ENCODE data around the gene ZFYVE16. TPM values are rescaled to one million over a fixed set of nuclear protein-coding genes. Genes with fewer than 3 reads are reported as not detected.
A peak's percentile ranks its signal among the peaks of the same experiment; 100 is the strongest.
"Not testable (repeated sequence)": the region's sequence is repeated elsewhere in the genome, so short reads cannot be mapped to it uniquely, and the experiment has no call there.

The ZFYVE16 gene
- total RNA-seq, 4 donors from 2014 or later, result 12.4 to 45.7 (median 23.3) TPM

DNA sequence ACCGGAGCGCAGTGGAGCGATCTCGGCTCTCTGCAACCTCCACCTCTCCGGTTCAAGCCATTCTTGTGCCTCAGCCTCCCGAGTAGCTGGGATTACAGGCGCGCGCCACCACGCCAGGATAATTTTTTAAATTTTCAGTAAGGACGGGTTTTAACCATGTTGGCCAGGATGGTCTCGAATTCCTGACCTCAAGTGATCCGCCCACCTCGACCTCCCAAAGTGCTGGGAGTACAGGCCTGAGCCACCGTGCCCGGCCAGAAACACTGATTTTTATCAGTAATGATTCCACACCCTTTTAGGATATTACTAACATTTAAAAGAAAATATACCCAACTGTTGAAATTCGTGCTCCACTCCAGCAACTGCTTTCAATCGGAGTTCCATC, 79.6 kb downstream of the ZFYVE16 start:
- no peak for TF ChIP-seq EP300 (IDR thresholded peaks at IDR 0.05)
- TF ChIP-seq, protein P1, sequence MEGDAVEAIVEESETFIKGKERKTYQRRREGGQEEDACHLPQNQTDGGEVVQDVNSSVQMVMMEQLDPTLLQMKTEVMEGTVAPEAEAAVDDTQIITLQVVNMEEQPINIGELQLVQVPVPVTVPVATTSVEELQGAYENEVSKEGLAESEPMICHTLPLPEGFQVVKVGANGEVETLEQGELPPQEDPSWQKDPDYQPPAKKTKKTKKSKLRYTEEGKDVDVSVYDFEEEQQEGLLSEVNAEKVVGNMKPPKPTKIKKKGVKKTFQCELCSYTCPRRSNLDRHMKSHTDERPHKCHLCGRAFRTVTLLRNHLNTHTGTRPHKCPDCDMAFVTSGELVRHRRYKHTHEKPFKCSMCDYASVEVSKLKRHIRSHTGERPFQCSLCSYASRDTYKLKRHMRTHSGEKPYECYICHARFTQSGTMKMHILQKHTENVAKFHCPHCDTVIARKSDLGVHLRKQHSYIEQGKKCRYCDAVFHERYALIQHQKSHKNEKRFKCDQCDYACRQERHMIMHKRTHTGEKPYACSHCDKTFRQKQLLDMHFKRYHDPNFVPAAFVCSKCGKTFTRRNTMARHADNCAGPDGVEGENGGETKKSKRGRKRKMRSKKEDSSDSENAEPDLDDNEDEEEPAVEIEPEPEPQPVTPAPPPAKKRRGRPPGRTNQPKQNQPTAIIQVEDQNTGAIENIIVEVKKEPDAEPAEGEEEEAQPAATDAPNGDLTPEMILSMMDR (IDR thresholded peaks at IDR 0.05), result no peak
- TF ChIP-seq POLR2AphosphoS5 (IDR thresholded peaks at IDR 0.05), result no peak
- no peak for TF ChIP-seq POLR2A (IDR thresholded peaks at IDR 0.05)
- Histone ChIP-seq H3K4me3 (peak overlapping the region; percentile 73), H3K9me3 (peaks cover 4% of the 10 kb centered on the region), H3K36me3 (no peaks in the 10 kb centered on the region), H3K4me1 (peaks cover 13% of the 10 kb centered on the region), H3K27ac (peak overlapping the region; percentile 81), H3K27me3 (no peaks in the 10 kb centered on the region)
- no peak for DNase-seq (ENCODE audit: low spot score in 2 of 2)
- 58% methylated on average over 18 of the region's 18 CpGs for WGBS

DNA sequence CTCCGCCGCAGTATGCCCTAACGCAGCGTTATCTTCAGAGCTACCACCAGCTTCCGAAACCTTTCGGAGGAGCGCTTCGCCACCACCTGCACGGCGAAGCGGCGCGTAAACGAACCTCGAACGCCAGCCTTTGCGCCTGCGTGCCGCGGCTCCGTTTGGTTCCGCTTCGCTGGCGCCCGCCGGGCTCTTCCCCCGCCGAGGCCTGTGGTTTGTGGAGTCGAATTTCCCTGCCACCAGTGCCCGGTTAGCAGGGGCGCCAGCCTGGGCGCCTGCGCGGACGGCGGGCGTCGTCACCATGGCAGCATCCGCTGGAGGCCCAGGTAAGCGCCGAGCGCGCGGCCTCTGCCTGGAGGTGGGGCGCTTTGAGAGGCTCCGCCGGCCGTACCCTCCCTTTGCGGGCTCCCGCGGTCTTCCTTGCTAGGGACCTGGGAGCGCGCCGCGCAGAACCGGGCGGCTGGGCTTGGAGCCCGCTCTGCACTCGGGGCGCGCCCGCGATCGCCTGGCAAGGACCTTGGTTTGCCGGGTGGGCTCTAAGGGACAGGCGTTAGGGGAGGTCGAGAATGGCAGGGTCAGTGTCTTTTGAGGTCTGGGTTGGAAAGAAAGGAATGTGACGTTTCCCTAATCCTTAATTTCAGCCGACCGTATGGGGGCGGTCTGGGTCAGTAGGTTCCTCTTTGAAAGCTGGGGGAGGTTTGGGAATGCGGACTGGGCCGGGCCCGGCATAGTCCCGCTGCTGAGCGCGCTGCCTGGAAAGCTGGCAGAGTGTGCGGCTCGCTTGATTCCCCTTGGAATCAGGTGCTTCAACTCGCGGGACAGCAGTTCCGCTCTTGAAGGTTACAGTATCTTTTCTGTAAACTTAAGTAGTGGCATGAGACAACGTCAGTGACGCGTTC, 80.2 kb downstream of the ZFYVE16 start, which contains the start of gene FAM151B:
FAM151B (plus strand) TSS at position 272 of the 893 bp plus-strand sequence; CDS start at position 296, 24 bp downstream.
- 1% methylated on average over 44 of the region's 85 CpGs for WGBS
- H3K27me3 ChIP-seq, result no peaks in the 10 kb centered on the region
- H3K36me3 ChIP-seq, result no peaks in the 10 kb centered on the region
- H3K4me3 ChIP-seq, result peak within 1 kb of the TSS; percentile 73
- H3K9me3 ChIP-seq, result no peaks in the 10 kb centered on the region
- peaks cover 13% of the 10 kb centered on the region for H3K4me1 ChIP-seq
- DNase-seq (ENCODE audit: low spot score in 2 of 2), result peak; percentile 80 to 87
- TF ChIP-seq EP300 (IDR thresholded peaks at IDR 0.05), result no peak
- TF ChIP-seq, protein P1 (IDR thresholded peaks at IDR 0.05), result no peak
- H3K27ac ChIP-seq, result peak within 1 kb of the TSS; percentile 81

GRCh38 chr5:80491296-80491695, 83.4 kb downstream of the ZFYVE16 start:
- Histone ChIP-seq H3K36me3 (no peaks in the 10 kb centered on the region), H3K27me3 (no peaks in the 10 kb centered on the region), H3K9me3 (no peaks in the 10 kb centered on the region), H3K27ac (no peak overlapping the region), H3K4me1 (peaks cover 13% of the 10 kb centered on the region), H3K4me3 (no peak overlapping the region)
- TF ChIP-seq POLR2A (IDR thresholded peaks at IDR 0.05) (no peak), EP300 (IDR thresholded peaks at IDR 0.05) (no peak), POLR2AphosphoS5 (IDR thresholded peaks at IDR 0.05) (no peak)
- TF ChIP-seq, protein P1 (IDR thresholded peaks at IDR 0.05), result no peak
- whole genome bisulfite sequencing, result 97% methylated on average over 3 of the region's 3 CpGs
- no peak for DNase-seq (ENCODE audit: low spot score in 2 of 2)

DNA sequence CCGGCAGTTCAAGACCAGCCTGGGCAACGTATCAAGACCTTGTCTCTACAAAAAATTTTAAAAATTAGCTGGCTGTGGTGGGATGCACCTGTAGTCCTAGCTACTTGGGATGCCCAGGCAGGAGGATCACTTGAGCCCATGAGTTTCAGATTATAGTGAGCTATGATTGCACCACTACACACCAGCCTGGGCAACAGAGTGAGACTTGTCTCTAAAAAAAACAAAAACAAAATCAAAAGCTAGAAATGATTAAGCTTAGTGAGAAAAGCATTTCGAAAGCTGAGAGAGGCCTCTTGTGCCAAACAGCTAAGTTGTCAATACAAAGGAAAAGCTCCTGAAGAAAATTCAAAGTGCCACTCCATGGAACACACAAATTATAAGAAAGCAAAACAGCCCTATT, 84.9 kb downstream of the ZFYVE16 start:
- no peaks in the 10 kb centered on the region for H3K9me3 ChIP-seq
- H3K4me3 ChIP-seq, result no peak overlapping the region
- H3K27ac ChIP-seq, result no peak overlapping the region
- peaks cover 4% of the 10 kb centered on the region for H3K4me1 ChIP-seq
- WGBS, result 85% methylated on average over 3 of the region's 3 CpGs
- H3K36me3 ChIP-seq, result no peaks in the 10 kb centered on the region
- TF ChIP-seq POLR2A (IDR thresholded peaks at IDR 0.05), result no peak
- TF ChIP-seq, protein P1 (IDR thresholded peaks at IDR 0.05), result no peak
- TF ChIP-seq POLR2AphosphoS5 (IDR thresholded peaks at IDR 0.05), result no peak
- no peak for TF ChIP-seq EP300 (IDR thresholded peaks at IDR 0.05)
- H3K27me3 ChIP-seq, result no peaks in the 10 kb centered on the region
- no peak for DNase-seq (ENCODE audit: low spot score in 2 of 2)

DNA sequence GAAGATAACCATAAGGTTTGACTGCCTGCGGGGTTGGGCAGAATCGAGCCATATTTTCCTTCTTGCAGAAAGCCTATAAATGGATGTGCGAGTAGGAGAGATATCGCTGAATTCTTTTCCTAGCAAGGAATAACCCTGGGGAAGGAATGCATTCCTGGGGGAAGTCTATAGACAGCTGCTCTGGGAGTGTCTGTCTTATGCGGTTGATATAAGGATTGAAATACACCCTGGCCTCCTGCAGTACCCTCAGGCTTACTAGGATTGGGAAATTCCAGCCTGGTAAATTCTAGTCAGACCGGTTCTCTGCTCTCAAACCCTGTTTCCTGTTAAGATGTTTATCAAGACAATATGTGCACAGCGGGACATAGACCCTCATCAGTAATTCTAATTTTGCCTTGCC, 85.6 kb downstream of the ZFYVE16 start:
- not testable (repeated sequence) for DNase-seq (ENCODE audit: low spot score in 2 of 2); H3K27me3 ChIP-seq; H3K4me3 ChIP-seq; H3K27ac ChIP-seq; H3K36me3 ChIP-seq; H3K4me1 ChIP-seq; H3K9me3 ChIP-seq
- WGBS, result 35% methylated on average over 7 of the region's 7 CpGs

Measured in suprapubic skin (tissue), 4 donors.